HG03354 (cell line): Measurements from ENCODE around the gene MYRF.

Experiments used
- ATAC-seq: cut with Tn5 transposase; IDR thresholded peaks from one replicate; pipeline ENCODE4 v1.9.1; 2021; ENCODE audit warnings: mild to moderate bottlenecking; ENCODE audit not compliant: unreplicated experiment, poor library complexity, severe bottlenecking

Gene MYRF

DNA sequence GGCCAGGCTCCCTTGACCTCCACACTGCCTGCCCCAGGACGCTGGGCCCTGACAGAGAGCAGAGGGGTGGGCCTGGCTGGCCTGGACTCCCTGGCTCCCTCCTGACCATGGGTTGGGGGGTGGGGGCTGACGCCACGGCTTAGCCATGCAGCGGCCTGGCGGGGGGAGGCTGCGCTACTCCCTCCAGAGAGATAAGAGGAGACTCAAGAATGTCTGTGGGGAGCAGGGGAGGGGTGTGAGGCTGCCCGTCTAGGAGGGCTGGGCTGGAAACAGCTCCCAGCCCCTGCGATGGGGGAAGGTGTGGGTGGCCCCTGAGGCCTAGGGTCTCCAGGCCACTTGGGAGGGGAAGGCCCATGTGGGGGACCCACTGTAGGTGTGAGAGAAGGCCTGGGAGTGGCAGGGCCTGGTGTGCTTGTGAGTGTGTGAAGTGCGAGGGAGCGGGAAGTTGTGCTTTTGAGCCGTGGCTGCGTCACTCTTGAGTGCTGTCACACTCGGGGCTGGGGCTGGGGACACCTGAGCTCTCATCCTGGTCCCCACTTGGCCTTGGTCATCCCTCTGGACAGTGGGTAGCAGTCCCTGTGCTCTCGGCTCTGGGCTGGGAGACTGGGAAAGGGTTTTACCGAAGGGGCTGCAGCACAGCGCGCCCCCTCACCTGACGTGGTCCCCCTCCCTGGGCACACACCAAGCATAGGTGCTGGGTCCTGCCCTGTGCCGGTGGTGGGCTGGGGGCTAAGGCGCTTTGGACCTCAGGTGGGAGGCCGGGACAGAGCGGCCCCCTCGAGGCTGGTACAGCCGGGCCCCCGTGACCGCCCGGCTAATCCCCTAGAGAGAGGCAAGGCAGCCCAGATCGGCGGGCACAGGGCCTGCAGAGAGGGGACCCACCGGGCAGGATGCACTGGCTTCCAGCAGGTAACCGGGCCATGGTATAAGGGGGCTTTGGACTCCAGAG is 2.4 kb downstream of the MYRF start:
- ATAC-seq: no peak

GRCh38 chr11:61756147-61756451 is 3.7 kb downstream of the MYRF start:
- ATAC-seq: no peak

DNA sequence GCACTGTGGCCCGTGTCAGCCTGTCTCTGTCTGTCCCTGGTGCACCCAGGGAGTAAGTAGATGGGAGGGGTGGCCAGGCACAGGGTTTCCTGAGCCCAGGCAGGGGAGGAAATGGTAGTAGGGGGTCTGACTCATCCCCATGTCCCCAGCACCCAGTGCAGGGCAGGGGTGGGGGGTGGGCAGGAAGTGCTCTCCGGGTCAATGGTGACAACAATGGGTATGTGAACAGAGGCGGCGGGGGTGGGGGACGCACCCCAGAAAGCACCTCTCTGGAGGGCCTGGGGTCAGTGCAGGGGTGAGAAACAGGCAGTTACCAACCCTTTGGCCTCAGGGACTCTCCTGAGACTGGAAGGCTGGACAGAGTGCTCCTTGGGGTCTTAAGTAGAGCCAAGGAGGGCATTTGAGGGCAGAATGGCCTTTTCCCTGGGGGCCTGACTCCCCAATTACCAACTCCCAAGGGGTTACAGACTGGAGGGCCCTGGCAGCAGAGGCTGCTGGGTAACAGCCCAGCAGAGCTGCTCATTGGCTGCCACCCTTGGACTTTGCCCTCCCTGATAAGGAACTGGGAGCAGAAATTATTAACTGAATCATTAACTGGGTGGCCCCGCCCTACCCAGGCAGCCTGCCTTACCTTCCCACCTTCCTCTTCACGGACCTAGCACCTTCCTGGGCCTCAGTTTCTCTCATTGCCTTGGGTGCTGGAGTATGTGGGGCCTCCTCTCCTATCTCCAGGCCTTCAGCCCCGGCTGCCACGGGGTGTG is 4.2 kb downstream of the MYRF start:
- ATAC-seq: no peak

- no peak for ATAC-seq
Observed at GRCh38 chr11:61757213-61757862, 4.9 kb downstream of the MYRF start.

DNA sequence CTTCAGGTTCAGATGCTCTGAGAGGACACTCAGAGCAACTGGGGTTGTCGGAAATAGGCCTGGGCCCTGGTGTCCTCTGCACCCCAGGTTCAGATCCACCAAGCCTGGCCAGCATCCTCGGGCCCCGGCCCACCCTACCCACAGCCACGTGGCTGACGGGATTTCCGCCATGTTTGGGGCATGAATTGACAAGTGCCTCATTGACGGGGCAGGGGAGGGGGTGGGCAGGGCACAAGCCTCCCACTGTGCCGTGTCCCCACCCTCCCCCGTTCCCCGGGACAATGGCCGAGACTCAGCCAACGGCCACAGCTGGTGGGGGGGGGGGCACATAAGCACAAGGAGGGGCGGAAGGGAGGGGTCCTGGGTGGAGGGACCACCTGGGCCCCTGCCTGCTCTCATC is 8.5 kb downstream of the MYRF start:
- no peak for ATAC-seq

DNA sequence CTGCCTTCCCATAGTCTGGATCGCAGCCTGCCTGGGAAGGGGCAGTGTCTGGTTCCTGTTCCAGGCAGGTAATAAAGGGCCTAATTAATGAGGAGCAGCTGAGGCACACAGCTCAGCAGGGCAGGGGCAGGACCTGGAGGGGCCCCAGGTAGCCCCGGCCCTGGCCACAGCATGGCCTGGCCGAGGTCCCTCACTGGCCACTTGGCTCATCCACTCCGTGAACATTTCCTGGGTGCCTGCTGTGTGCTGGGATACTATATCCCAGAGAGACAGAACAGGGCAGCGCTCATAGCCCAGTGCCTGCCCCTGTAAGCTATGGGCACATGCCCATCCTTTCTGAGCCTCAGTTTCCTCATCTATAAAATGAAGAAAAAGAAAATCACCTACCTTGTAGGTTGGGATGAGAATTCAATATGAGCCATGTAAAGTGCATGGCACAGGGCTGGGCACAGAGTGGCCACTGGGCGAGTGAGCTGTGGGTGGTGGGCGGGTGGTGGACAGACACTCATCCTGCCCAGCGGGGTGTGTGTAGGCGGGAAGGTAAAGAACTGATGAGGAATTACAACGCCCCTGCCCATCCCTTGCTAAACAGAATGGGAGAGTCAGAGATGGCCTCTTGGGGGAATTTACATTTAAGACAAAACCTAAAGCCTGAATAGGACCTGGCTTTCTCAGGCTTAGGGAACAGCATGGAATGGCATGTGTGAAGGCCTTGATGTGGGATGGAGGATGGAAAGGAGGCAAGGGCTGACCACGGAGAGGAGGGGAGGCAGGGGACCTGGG is 9.2 kb downstream of the MYRF start:
- ATAC-seq: no peak

- ATAC-seq: no peak
Observed at GRCh38 chr11:61762223-61762615, 9.8 kb downstream of the MYRF start.

DNA sequence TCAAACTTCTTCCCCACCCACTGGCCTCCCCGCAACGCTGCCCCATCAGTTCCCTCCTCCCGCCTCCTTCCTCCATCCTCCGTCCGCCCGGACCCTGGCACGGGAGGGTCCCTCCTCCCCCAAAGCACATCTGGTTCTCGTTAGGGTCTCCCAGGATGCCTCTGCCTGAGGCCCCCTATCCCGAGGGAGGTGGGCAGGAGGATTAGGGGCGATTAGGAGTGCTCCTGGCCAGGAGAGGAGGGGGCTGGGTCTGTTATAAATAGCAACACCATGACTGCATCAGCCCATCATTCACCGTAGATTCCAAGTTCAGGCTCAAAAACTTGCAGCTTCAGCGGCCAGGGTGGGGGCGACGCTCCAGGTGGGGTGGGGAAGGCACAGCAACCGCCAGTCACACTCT is 10.4 kb downstream of the MYRF start:
- ATAC-seq: no peak

DNA sequence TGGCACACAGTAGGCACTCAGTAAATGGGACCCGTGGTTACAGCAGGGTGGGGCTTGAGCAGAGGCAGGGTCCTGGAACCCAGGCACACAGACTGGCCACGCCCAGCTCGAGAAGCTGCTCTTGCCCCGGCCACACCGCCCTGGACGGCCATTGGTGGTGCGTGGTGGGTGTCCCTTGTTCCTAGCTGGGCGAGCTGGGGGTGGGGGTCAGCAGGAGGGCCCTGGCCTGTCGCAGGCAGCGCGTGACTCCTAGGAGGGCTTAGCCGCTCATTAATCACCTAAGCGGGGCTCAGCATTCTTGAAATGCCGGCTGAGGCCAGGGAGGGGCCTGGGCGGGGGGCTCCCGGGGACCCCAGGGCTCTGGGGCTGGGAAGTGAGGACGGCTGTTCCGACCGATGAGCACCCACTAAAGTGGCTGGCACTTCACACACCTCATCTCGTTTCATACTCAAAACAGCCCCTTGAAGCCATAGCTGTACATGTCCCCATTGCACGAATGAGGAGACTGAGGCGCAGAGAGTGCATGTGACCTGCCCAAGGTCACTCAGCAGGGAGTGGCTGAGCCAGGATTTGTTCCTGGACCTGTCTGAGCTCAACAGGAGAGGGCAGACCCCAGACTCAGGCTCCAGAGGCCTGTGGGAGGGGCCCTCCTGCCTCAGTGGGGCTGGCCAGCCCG is 11.6 kb downstream of the MYRF start:
- ATAC-seq: no peak

DNA sequence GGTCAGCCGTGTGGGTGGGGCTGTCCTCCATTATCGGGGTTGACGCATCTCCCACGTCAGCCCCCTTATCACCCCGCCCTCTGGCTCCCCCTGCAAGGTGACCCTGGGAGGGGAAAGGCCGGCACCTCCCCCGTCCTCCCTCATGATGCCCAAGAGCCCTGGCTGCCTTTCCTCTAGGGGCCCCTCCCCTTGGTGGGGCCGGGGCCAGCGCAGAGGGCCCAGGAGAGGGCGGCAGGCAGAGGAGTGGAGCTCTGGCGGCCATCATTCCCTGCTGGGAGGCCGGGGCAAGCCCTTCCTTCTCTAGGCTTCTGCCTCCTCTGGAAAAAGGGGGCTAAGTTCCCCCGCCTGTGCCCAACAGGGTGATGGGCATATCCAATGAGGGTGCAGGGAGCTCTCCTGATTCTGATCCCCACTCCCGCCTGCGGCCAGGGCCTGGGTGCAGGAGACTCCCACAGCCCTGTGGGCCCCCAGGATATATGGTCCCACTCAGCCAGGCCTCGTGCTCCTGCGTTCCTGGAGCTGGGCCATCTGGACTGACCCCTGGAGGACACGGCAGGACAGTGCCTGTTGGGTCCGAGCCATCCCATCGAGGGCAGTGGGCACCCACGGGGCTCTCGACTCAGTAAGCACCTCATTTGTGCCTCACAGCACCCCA is 12.3 kb downstream of the MYRF start:
- ATAC-seq: no peak

- no peak for ATAC-seq
Observed at GRCh38 chr11:61765550-61766253, 13.3 kb downstream of the MYRF start.

DNA sequence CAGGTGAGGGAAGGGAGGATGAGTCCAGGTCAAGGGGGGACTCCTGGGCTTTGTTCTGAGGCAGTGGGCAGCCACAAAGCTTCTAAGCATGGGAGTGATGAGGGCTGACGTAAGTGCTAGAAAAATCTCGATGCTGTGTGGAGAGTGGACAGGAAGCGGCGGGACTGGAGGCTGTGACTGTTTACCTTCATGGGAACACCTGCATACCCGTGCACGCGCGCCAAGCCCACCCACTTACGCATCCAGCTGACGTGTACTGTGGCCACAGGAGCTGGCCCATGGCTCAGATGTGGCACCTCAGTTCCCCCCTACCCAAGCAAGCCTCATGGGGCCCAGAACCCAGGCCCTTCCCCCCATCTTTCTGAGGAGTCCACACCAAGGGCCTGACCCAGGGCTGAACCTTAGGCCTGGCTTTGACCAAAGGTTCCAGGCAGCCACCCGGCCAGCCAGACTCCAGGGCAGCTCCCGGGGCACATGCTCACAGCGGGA is 14.0 kb downstream of the MYRF start:
- no peak for ATAC-seq

DNA sequence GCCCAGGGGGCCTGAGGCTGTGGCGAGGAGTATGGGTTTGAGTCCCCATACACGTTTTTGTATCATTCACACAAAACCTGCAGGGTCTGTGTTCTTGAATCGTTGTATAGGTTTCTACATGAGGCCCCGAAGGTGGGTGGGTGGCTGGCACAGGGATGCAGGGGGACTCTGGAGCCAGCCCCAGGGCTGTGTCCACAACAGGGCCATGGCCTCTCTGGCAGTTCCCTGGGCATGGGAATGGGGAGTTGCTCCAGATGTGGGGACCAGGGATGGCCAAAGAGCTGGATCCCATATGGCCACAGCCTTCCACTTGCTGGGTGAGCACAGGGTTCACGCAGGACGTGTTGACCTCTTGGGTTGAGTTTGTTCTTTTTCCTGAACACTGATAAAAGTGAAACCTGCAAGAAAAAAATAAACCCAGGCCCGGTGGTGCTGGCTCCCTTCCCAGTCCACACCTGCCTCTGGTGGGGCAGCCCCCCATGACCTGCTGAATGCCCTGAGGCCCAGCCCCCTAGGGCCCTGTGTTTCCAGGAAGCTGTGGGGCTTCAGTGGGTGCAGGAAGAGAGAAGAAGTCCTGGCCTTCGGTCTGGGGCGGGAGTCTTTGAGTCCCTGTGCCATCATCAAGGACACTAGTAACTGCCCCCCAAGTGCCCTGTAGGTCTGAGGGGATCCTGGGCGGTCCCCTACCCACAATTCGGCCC is 16.1 kb downstream of the MYRF start:
- no peak for ATAC-seq

DNA sequence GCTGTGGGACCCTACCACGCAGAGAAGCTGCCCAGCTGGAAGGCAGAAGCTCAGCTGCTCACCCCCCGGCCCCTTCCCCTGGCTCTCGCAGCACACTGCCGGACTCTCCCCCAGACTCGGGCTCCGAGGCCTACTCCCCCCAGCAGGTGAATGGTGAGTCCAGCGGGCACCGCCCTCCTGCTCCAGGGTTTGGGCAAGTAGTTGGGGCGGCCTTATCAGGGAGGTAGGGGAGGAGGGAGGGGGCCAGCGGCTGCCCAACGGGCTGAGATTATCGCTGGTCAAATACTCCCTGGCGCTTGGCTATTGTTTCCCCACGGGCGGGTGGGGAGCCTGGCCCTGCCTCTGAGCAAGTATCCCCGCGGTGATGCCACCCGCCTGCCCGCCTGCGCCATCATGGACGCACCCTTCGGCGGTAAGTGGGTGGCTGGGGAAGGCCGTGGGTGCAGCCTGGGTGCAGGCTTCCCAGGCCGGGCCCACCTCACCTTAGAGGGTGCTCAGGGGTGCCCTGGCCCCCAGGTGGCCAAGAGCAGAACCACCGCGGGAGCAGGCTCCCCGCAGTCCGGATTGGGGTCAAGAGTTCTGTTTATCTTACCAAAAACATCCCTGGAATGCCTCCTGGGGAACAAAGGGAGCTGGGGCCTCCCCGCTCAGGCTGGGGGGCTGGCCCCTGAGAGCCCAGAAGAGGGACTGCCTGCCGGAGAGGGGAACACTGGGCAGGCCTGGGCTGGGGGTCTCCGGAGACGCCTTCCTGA is 16.9 kb downstream of the MYRF start:
- no peak for ATAC-seq

GRCh38 chr11:61769946-61770683 is 17.7 kb downstream of the MYRF start:
- no peak for ATAC-seq

DNA sequence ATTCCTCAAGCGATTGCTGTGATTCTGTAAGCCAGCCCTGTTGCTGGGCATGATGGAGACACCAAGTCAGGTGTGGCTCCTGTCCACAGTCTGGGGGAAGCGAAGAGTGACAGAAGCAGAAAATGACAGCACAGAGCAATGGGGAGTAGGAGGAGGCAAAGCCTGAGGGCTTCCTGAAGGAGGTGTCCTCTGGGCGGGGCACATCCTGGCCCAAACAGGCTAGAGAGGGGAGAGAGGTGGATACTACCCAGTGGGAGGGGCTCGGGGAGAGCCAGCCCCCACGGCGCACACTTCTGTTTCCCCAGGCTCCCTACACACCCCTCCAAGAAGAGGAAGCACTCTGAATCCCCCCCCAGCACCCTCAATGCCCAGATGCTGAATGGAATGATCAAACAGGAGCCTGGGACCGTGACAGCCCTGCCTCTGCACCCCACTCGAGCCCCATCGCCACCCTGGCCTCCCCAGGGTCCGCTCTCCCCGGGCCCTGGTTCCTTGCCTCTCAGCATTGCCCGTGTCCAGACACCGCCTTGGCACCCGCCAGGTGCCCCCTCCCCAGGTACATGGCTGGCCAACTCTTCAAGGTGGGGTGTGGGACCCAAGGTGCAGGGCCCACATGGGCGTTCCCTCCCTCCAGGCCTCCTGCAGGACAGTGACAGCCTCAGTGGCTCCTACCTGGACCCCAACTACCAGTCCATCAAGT is 18.9 kb downstream of the MYRF start:
- ATAC-seq: no peak
